Adrenal gland (tissue), 5 donors: ENCODE results near the gene SMCHD1.

Source experiments
- CTCF ChIP-seq, 6 experiments: fragments of 450-650 bp in 4 of 6; fragments of 200-600 bp in 2 of 6; sonication (generic) in 1 of 6; IDR thresholded peaks; 1 replicate in 5 of 6; 2 replicates in 1 of 6; pipeline versions ENCODE4 v1.5.1 to v1.8.0; 2016 to 2021; ENCODE audit warnings: antibody characterized with exemption in 6 of 6, mild to moderate bottlenecking in 2 of 6, moderate library complexity in 1 of 6
- POLR2A ChIP-seq, 2 donors: fragments of 450-650 bp; IDR thresholded peaks; one replicate each; pipeline ENCODE4 v1.6.1; 2017; ENCODE audit warnings: antibody characterized with exemption in 2 of 2, mild to moderate bottlenecking in 2 of 2, moderate library complexity in 1 of 2
- donor health status: DM: no; HTN: no; CAD: no.

GRCh38 chr18:2840521-2840920 is 185.0 kb downstream of the SMCHD1 start:
- TF ChIP-seq CTCF (IDR thresholded peaks at IDR 0.05) (no peak), POLR2A (IDR thresholded peaks at IDR 0.05) (no peak)
